DOHH2 (cell line): ENCODE data around the gene STOM.

ENCODE experiments used
- CTCF ChIP-seq: fragments of 200-600 bp; sonication (generic); IDR thresholded peaks from one replicate; pipeline ENCODE4 v1.5.1; 2014; ENCODE audit warnings: antibody characterized with exemption, mild to moderate bottlenecking, low read depth, low read length; ENCODE audit not compliant: poor library complexity, severe bottlenecking
- EZH2phosphoT487 ChIP-seq: fragments of 200-600 bp; sonication (generic); IDR thresholded peaks from 2 replicates; pipeline ENCODE4 v1.6.1; 2017; ENCODE audit warnings: borderline replicate concordance, mild to moderate bottlenecking, antibody characterized with exemption, low read length, moderate library complexity, mixed read lengths

- TF ChIP-seq CTCF (no peak), EZH2phosphoT487 (no peak)
Measured at GRCh38 chr9:121362813-121363621, 7.0 kb downstream of the STOM start.
